TTC549 (cell line): Measurements from ENCODE around the gene AOC2.
"Not testable (repeated sequence)": the region's sequence is repeated elsewhere in the genome, so short reads cannot be mapped to it uniquely, and the experiment has no call there.

ENCODE experiments used
- FAIRE-seq: peaks from 2 replicates; lab custom pipeline; 2012; peaks lifted over from hg19 to GRCh38; lab: Jason Lieb, UNC

The AOC2 gene

GRCh38 chr17:42883802-42884558 lies 39.6 kb downstream of the AOC2 start:
- no peak for FAIRE-seq

- not testable (repeated sequence) for FAIRE-seq
These were observed 41.4 kb downstream of the AOC2 start for GRCh38 chr17:42885806-42886205.

GRCh38 chr17:42886283-42887176 lies 42.1 kb downstream of the AOC2 start:
- FAIRE-seq, result no peak

DNA sequence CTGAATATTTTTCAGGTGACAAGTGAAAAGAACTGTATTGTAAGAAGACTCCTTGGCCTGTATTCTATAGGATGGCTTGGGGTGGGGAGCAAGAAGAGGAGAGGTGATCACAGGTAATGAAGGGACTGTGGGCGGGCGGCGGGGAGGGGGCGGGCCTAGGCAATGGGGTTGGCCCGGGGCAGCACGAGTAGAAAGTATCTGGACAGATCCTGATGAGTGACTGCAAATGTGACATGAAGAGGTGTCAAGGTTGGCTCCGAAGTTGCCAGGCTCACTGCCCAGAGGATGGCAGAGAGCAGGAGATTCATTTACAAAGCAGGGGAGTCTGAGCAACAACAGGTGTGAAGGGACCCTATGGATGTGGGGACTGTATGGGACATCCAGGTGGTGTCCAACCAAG lies 45.4 kb downstream of the AOC2 start:
- no peak for FAIRE-seq

- no peak for FAIRE-seq
These were observed 47.3 kb downstream of the AOC2 start for GRCh38 chr17:42891539-42892152.

DNA sequence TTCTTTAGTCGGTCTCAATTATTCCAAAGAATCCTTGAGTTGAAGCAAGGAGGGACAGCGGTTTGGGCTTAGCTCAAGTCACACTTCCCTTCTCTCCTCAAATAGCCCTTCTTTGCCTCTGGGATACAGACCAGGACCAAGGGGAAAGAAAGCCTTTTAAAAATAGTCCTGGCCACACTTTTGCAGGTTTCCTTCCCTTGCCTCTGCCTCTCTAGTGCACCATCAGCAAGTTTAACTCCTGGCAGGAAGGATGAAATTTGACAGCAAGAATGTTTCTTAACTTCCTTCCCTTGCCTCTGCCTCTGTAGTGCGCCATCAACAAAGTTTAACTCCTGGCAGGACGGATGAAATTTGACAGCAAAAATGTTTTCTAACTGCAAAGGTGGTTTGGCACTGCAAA lies 49.0 kb downstream of the AOC2 start:
- no peak for FAIRE-seq

- FAIRE-seq, result no peak
These were observed 50.2 kb downstream of the AOC2 start for GRCh38 chr17:42894283-42895184.

- no peak for FAIRE-seq
These were observed 50.8 kb downstream of the AOC2 start for GRCh38 chr17:42895185-42895555.

DNA sequence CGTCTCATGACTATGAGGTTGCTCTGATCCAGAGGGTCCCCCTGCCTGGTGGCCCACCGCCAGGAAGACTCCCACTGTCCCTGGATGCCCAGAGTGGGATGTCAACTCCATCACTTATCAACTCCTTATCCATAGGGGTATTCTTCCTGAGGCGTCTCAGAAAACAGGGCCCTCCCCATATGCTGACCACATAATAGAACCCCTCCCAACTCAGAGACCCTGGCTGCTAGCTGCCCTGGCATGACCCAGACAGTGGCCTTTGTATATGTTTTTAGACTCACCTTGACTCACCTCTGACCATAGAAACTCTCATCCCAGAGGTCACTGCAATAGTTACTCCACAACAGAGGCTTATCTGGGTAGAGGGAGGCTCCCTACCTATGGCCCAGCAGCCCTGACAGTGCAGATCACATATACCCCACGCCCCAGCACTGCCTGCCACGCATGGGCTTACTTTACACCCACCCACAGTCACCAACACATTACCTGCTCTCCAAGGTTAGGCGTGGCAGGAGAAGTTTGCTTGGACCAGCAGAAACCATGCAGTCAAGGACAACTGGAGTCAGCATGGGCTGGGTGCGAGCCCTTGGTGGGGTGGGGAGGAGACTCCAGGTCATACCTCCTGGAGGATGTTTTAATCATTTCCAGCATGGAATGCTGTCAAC lies 53.9 kb downstream of the AOC2 start:
- FAIRE-seq, result no peak

GRCh38 chr17:42899981-42900380 lies 55.6 kb downstream of the AOC2 start:
- FAIRE-seq, result not testable (repeated sequence)
